HT1080 (cell line): ENCODE data around the gene SLC22A1. TPM values are rescaled to one million over a fixed set of nuclear protein-coding genes. Genes with fewer than 3 reads are reported as not detected.

Experiments used
- DNase-seq: peaks from one replicate; pipeline ENCODE4 v3.0.0-alpha.2; 2015; ENCODE audit warnings: low read depth
- total RNA-seq: library from RNA; depleted of rRNA; stranded (reverse); fragments of >200 nt; shearing (Covaris generic); gene quantifications from 2 replicates; pipeline ENCODE4 v1.2.3, GENCODE V29; 2014

The SLC22A1 gene
- total RNA-seq, 1 experiment from 2014 or later, result 2.7 TPM

DNA sequence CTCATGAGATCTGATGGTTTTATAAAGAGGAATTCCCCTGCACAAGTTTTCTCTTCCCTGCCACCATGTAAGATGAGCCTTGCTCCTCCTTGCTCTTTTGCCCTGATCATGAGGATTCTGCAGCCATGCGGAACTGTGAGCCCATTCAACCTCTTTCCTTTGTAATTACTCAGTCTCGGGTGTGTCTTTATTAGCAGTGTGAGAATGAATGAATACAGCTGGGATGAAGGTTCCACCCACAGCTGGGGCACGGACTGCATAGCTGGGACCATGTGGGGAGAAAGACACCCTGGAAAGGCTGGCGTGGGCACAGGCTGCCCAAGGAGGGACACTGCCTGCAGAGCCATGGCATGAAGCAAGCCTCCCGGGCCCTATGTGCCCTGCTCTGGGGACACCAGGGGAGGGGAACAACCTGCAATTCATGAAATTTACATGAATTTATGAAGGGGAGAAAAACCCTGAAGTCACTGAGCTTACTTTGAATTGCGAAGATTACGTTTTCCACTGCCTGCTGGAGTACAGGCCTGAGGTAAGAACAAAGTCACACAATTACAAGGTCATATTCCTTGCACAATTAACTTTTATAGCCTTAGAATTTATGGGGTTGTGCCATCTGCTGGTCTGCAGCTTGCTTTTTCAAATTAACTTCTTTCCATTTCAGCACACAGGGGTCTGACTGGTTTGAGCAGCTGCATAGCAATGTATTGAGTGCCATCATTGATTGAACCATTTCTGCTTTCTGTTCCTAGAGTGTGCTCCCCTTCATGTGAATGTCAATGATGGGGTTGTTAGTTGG lies 46.2 kb downstream of the SLC22A1 start:
- no peak for DNase-seq

DNA sequence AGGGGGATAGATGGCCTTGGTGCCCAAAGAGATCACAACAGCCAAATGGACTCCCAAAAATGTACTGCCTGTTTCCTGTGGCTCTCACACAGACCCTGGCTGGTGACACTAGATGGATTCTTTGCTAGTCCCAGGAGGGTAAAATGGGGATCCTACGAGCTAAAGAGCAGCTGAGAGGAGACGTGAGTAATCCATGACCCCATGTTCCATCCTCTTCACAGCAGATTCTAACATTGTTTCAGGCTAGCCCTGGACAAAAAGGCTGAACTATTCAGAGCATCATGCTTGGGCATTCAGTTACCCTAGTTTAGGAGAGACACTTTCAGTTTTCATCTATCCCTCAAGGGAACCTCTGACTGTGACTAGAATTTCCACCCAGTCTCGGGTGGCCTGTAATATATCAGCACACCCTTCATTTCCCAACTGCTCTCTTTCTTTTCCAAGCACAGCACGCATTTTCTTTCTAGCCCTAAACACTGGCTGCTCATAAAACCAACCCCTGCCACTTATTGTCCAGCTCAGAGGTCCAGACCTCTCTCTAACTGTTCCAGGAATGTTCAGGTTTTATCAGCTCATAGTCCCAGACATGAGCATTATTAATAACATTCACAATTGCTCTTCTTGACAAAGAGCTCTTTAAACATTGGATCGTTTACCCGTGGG lies 48.5 kb downstream of the SLC22A1 start:
- DNase-seq, result no peak

DNA sequence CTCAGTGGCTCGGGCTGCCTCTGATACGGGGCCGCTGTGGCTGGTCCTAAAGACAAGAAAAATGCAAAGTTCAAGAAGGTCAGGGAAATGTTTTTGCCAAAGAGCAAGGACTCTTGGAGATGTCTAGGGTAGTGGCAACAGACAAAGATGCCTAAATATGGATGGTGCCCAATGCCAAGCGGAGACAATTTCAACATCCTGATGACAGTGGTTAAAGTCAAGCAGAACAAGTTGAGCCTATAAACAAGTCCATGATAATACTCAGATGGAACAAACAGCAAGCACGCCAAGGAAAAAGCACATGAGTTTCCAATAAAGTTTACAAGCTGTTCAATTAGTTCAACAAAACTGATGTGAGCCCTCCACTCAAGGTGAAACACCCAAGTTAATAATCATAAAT lies 51.1 kb downstream of the SLC22A1 start:
- DNase-seq, result no peak

DNA sequence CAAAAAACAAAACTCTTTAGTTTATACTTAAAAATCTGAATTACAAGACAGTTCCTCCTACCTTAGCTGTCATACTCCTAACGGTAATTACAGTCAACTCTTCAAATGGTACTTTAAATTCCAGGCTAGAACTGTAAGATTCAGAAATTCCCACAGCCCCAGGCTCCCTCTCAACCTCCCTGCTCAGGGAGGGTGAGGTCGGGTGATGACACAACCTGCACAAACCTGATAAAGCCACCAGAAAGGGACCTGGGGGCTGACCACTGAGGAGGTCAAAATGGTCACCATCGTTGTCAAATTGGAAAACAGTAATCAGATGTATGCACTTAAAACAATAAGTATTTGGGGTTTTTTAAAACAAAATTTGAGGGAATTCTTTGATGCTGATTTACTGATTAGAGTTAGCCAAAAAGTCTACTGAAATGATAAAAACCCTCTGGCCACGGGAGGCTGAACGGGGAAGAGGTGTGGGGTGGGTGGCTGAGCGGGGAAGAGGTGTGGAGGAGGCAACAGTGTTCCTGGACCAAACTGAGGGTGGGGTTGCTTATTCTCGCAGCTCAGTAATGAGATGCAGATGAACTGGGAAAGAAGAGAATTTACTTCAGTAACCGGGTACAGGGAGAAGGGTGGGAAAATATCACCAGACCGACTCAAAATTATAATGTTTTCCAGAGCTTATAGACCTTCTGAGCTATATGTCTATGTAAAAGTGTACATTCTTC lies 52.4 kb downstream of the SLC22A1 start:
- no peak for DNase-seq

DNA sequence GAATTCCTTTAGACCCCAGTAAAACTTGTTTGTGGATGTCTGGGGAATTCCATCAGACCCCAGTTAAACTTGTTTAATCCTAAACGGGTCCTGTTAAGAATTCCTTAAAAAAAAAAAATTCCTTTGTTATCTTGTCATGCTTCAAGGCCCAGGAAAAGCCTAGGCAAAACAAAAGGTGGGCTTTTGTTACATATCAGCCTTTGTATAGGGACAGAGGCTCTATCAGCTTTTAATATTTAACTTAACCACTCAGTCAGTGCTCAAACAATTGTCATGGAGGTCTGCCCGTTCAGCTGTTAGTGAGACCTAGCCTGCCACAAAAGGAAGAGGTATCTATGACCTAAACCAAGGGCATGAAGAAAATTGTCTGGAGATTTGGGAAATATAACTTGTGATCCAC lies 53.1 kb downstream of the SLC22A1 start:
- no peak for DNase-seq

DNA sequence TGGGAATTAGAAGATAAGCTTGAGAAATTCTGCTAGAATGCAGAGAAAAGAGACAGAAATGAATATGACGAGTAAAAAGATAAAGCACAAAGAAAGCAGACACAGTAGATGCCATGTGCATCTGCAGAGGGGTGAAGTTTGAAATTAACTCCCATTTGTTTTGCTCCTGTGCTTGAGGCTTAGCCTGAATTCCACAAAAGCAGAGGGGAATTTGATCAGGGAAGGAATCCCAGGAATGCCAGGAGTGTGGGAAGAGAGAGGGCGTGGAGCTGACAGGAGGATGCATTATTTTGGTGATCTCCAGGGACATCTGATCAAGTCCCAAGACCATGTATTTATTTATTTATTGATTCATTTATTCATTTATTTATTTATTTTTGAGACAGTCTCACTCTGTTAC lies 55.6 kb downstream of the SLC22A1 start:
- DNase-seq, result no peak

DNA sequence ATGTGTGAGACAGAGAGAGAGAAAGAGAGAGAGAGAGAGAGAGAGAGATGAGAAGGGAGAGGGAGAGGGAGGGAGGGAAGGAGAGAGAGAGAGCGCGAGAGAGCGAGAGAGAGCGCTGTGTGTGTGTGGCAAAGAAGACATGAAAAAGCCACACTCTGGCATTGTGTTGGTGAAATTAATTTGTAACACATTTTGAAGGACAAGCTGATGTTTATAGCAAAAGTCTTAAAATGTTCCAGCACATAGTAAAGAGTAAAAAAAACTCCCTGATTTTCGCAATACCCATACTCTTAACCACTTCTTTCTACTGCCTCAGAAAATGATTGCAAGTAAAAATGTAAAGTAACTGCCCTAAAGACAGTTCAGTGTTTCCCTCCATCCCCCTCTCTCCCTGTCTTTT lies 56.7 kb downstream of the SLC22A1 start:
- DNase-seq, result no peak

DNA sequence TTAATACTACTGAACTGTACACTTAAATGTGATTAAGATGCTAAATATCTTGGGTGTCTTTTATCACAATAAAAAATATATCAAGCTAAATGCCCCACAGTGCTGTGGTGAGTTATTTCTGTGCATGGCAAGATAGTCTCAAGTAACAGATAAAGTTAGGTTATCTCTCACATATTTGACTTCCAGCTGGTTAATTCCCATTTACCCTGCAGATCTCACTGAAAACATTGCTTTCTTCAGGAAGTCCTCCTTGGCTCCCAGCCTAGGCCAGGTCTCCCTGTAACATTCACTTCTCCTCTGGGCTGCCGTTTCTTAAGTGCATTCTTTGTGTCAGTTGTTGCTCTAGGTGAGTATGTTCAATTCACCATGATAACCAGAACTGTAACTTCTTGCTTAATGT lies 59.1 kb downstream of the SLC22A1 start:
- no peak for DNase-seq

DNA sequence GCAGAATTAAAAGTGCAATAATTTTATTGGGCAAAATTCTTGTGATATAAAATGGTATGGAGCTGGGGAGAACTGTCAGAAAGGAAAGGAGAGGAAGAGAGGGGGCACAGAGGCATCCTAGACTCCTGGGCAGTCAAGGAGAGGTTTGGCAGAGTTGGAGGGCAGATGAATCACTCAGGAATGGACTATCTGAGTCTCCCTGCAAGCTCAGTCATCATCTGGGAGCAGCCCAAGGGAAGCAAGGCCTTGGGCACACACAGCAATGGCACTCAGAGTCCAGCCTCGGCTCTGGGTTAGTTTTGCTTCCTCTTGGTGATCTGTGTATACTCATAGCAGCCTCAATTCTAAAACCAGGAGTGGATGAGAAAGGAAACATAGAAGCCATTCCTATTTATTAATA lies 67.2 kb downstream of the SLC22A1 start:
- DNase-seq, result peak; percentile 73

DNA sequence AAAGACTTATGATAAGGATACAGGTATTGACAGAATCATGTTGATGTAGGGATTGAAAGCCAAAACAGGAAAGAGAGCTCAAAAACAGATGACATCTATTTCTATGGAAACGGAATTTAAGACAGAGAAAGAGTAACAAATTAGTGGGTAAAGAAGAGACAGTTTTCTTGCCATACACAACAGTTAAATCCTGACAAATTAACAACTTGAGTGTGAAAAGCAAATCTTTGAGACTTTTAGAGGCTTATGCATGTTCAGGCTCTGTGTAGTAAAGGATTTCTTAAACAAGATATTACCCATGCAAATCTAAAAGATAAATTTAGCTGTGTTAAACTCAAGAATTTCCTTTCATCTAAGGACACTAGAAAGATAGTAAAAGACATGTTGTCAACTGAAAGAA lies 68.5 kb downstream of the SLC22A1 start:
- no peak for DNase-seq

DNA sequence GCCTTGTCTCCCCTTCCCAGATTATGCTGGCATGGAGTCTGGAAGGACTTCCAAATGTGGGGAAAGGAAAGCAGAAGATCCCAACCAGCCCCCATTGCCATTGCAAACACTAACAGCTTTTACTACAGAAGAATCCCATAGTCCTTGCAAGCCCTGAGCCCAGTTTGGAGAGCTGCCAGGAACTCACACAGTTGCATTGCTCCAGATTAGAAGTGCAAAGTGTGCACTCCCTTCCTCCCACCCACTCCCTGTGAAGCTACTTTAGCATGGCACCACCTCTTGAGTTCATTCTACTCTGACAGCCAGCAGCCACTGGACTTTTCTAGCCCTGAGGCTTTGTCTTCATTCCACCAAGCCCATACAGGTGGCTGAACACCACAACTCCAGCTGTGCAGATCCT lies 69.4 kb downstream of the SLC22A1 start:
- DNase-seq, result no peak

DNA sequence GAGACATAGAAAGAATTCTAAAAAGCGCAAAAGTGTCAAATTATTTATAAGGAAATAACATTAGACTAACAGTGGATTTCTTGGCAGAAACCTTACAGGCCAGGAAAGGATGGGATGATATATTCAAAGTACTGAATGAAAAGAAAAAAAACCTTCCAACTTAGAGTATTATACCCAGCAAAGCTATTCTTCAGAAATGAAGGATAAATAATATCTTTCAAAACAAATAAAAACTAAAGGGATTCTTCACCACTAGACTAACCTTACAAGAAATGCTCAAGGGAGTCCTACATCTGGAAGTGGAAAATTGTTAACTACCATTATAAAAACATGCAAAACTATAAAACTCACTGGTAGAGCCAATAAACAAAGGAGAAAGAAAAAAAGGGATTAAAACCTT lies 71.2 kb downstream of the SLC22A1 start:
- no peak for DNase-seq

DNA sequence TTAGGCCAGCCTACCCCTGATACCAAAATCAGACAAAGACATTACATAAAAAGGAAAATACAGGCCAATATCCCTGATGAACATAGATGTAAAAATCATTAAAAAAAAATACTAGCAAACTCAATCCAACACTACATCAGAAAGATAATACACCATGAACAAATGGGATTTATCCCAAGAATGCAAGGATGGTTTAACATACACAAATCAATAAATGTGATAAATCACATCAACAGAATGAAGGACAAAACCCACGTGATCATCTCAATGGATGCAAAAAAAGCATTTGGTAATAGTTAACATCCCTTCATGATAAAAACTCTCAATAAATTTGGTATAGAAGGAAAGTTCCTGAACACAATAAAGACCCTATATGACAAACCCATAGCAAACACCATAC lies 73.2 kb downstream of the SLC22A1 start:
- no peak for DNase-seq

DNA sequence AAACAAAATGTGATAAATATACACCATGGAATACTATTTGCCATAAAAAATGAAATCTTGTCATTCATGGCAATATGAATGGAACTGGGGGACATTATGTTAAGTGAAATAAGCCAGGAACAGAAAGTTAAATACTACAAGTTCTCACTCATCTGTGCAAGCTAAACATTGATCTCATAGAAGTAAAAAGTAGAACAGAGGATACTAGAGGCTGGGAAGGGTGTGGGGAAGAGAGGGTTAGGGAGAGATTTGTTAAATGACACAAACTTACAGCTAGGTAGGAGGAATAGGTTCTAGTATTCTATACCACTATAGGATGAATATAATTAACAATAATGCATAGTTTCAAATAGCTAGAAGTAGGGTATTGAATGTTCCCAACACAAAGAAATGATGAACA lies 76.0 kb downstream of the SLC22A1 start:
- no peak for DNase-seq

DNA sequence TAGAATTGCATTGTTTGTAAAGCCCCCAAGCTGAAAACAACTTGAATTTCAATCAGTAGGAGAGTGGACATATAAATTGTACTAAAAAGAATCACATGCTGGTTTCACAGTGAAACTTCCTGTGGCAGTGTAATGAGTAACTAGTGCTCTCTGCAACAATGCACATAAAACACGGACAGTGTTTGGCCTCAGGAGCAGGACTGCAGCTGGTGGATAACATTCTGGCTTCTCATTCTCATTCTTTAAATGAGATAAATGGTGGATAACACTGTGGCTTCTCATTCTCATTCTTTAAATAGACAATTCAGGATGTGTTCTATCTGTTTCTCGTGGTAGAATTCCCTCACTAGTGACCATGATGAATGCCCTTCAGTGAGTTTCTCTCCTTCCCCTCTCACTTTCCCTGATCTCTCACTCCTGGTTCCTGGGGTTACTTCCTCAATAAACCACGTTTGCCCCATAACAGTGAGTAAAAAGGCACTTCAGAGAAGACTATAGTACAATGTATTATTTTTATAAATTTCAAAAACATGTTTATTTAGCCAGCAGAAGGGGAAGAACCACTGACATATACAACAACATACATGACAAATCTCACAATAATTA lies 77.1 kb downstream of the SLC22A1 start:
- DNase-seq, result peak; percentile 36

DNA sequence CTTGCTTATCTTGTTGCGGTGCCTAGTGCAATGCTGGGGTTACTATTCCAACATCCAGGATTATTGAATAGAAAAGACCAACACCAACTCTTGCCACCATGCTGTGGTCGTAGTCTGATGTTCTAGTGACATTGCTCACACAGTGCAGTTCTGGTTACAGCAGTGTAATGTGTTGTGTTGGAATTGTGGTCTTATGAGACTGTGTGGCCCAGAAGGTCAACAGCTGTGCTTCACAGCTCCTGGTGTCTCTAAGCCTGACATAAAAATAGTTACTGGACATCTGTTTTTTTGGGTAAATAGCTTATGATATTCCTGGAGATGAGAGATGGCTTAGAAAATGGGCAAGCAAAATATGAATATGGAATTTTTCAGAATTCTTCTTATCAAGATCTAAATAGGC lies 79.4 kb downstream of the SLC22A1 start:
- DNase-seq, result no peak

DNA sequence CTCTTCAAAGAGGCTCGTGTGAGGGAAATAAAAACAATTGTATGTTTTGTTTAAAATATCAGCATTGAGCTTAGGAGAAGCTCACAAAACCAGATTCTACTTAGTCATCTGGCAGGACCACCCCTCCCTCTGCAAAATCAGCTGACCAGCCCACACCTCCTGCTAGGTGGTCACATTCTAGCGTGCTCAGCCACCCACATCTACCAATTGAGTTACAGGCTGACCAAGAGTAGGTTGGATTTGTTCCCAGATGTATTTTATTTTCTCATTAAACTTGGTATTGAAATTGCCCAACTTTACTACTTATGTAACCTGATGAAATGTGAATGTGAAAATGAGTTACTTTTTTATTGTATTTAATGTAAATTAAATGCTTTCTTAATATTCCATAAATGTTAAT lies 80.8 kb downstream of the SLC22A1 start:
- no peak for DNase-seq

DNA sequence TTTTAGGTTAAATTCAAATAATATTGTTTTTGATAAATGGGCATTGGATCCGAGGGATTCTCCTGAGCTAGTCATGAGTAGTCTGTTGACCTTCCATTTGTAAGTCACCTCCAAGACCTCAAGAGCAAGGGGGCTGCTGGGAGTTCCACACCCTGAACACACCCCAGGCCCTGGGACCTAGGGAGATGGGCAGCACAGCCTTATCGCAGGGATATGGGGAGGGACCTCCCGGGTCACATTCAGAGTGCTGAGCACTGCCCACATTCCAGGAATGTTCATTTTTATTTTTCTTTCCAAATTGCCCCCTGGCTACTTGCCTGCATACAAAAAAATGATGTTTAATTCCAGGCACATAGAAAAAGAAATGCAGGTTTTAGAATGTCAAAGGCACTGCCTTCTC lies 81.5 kb downstream of the SLC22A1 start:
- no peak for DNase-seq

DNA sequence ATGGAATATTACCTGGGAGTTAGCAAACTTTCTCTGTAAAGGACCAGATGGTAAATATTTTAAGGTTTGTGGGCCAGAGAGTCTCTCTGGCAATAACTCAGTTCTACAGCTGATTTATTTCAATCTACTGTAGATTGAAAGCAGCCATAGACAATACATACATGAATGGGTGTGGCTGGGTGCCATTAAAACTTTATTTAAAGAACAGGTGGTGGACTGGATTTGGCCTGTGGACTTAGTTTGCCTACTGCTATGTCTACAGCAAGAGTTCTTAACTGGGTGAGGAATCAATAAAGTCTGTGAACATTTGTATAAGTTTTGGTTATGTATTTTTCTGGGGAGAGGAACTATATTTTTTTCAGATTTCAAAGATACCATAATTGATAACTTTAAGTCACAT lies 81.9 kb downstream of the SLC22A1 start:
- DNase-seq, result no peak

DNA sequence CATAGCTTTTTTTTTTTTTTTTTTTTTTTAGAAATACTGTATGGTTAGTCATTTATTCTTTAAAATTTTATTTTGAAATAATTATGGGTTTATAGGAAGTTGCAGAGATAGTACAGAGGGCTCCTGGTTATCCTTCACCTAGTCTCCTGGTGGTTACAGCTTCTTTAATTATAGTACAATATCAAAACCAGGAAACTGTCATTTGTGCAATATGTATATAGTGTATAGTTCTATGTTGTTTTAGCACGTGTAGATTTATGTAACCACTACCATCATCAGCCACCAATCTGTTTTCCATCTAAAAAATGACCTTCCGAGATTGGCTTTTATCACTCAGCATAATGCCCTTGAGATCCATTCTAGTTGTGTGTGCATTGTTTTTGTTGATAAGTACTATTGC lies 82.3 kb downstream of the SLC22A1 start:
- DNase-seq, result no peak

DNA sequence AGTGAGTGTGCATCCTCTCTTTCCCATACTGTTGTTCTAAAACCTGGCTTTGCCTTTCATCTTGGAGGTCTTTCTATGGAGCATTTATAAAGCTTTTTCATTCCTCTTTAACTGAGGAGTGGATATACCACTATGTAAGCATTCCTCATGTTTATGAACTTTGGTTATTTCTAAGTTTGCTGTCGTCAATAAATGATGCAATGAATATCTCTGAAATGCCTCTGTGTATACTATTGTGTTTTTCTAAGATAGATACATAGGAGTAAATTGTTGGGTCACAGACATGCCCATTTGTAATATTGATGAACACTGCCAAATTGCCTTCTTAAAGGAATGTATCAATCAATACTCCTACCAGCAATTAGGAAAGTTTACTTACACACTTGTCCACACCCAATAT lies 83.1 kb downstream of the SLC22A1 start:
- no peak for DNase-seq

DNA sequence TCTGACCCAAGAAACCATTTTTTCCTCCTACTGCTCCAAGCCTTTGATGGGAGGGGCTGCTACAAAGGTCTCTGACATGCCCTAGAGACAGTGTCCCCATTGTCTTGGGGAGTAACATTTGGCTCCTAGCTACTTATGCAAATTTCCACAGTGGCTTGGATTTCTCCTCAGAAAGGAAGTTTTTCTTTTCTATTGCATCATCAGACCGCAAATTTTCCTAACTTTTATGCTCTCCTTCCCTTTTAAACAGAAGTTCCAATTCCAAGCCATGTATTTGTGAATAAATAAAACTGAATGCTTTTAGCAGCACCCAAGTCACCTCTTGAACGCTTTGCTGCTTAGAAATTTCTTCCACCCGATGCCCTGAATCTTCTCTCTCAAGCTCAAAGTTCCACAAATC lies 86.0 kb downstream of the SLC22A1 start:
- DNase-seq, result no peak
